Left ventricle myocardium inferior (tissue), 1 donor: ENCODE measurements around the gene LDLRAD4. TPM values are rescaled to one million over a fixed set of nuclear protein-coding genes. Genes with fewer than 3 reads are reported as not detected.
A peak's percentile ranks its signal among the peaks of the same experiment; 100 is the strongest.

Experiments
- DNase-seq: peaks from one replicate; pipeline ENCODE4 v3.0.0-alpha.2; 2020
- H3K27ac ChIP-seq: fragments of 200-600 bp; replicated peaks from 2 replicates; pipeline ENCODE4 v1.8.0; 2021
- H3K27me3 ChIP-seq: fragments of 200-600 bp; 2 replicates; pipeline ENCODE4 v1.8.0; 2021; ENCODE audit warnings: low read depth
- H3K36me3 ChIP-seq: fragments of 200-600 bp; 2 replicates; pipeline ENCODE4 v1.8.0; 2021
- H3K4me1 ChIP-seq: fragments of 200-600 bp; 2 replicates; pipeline ENCODE4 v1.8.0; 2021
- H3K4me3 ChIP-seq: fragments of 200-600 bp; 2 replicates; pipeline ENCODE4 v1.8.0; 2021; ENCODE audit warnings: mild to moderate bottlenecking, moderate library complexity
- H3K9me3 ChIP-seq: fragments of 200-600 bp; replicated peaks from 2 replicates; pipeline ENCODE4 v1.8.0; 2021
- intact Hi-C: fragments of 100-400 bp; cut with micrococcal nuclease; formaldehyde crosslinking; loops from one replicate; pipeline ENCODE4 v1.11.0; 2022
- total RNA-seq: library from RNA; stranded (reverse); fragmentation: NEBNext Ultra II Directional; extraction: Animal tissue kit (Norgen Biotek cat#: 25700); gene quantifications from one replicate; pipeline ENCODE4 v1.2.1, GENCODE V29; 2021
- TF ChIP-seq, protein P1 (sequence below): fragments of 200-600 bp; IDR thresholded peaks from 2 replicates; pipeline ENCODE4 v1.8.0; 2021; ENCODE audit warnings: antibody characterized with exemption, mild to moderate bottlenecking, borderline replicate concordance
- donor health status: DM: no; HTN: yes; CAD: no; lungs with severe emphysema.

Gene LDLRAD4
- total RNA-seq, 1 donor from 2014 or later: 43.3 TPM

DNA sequence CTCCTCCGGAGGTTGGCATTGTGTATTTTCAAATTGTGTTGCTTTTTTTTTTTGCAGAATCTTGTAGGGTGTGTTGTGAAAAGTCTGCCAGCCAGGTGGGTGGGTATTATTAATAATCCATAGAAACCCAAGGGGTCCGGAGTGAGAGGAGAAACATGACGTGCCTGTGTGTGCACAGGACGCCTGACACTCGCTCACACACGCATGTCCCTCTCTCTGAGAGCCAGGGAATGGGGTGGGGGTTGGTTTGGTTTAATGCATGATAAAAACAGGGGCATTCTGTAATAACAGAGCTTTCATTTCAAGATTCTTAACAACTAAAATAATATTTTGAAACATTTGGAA lies 283.0 kb downstream of the LDLRAD4 start:
- Histone ChIP-seq H3K4me3 (no peak overlapping the region), H3K27ac (peak overlapping the region; percentile 89), H3K9me3 (no peaks in the 10 kb centered on the region), H3K36me3 (peaks cover 5% of the 10 kb centered on the region), H3K27me3 (no peaks in the 10 kb centered on the region), H3K4me1 (peaks cover 44% of the 10 kb centered on the region)
- DNase-seq: no peak
- intact Hi-C loops: no loop called here
- TF ChIP-seq, protein P1, sequence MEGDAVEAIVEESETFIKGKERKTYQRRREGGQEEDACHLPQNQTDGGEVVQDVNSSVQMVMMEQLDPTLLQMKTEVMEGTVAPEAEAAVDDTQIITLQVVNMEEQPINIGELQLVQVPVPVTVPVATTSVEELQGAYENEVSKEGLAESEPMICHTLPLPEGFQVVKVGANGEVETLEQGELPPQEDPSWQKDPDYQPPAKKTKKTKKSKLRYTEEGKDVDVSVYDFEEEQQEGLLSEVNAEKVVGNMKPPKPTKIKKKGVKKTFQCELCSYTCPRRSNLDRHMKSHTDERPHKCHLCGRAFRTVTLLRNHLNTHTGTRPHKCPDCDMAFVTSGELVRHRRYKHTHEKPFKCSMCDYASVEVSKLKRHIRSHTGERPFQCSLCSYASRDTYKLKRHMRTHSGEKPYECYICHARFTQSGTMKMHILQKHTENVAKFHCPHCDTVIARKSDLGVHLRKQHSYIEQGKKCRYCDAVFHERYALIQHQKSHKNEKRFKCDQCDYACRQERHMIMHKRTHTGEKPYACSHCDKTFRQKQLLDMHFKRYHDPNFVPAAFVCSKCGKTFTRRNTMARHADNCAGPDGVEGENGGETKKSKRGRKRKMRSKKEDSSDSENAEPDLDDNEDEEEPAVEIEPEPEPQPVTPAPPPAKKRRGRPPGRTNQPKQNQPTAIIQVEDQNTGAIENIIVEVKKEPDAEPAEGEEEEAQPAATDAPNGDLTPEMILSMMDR: no peak

DNA sequence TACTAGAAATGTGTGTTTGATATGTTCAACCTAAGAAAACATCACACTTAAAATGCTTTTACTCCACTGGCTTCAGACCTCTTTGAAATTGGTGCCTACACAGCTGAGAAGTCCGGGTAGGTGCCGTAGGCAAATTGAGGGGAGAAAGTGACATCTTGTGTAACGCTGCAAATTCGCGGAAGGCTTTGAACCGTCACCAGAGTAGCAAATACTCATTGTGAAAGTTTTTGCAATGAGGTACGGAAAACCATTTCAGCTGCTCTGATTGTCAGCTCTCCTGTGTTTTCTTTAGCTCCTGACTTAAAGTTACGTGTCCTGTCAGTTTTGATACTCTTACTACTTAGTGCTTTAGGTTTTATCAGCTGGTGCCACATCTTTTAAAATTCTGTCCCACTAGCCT lies 283.3 kb downstream of the LDLRAD4 start:
- Histone ChIP-seq H3K4me3 (no peak overlapping the region), H3K27me3 (no peaks in the 10 kb centered on the region), H3K27ac (no peak overlapping the region), H3K9me3 (no peaks in the 10 kb centered on the region), H3K4me1 (peaks cover 44% of the 10 kb centered on the region), H3K36me3 (peaks cover 5% of the 10 kb centered on the region)
- DNase-seq: no peak
- intact Hi-C loops: no loop called here
- TF ChIP-seq, protein P1: no peak

DNA sequence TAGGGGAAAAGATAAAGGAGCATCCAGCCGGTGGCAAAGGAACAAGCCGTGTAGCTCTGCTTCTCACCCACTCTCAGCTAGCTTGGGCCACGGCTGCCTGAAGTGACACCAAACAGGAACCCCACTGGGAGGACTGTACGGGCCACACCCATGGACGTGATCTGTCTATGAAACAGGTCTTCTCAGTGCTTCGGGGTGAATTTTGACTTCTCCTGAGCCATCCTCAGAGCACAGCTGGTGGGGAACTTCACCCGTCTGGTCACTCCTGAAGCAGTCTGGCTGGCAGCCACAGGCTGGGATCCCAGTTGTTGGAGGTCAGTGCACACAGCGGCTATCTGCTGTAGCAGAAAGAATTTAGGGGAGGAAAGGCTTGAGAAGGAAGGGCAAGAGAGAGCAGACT lies 284.0 kb downstream of the LDLRAD4 start:
- intact Hi-C loops: no loop called here
- Histone ChIP-seq H3K27me3 (no peaks in the 10 kb centered on the region), H3K4me3 (no peak overlapping the region), H3K4me1 (peaks cover 44% of the 10 kb centered on the region), H3K36me3 (peaks cover 5% of the 10 kb centered on the region), H3K27ac (no peak overlapping the region), H3K9me3 (no peaks in the 10 kb centered on the region)
- TF ChIP-seq, protein P1: no peak
- DNase-seq: peak; percentile 46

DNA sequence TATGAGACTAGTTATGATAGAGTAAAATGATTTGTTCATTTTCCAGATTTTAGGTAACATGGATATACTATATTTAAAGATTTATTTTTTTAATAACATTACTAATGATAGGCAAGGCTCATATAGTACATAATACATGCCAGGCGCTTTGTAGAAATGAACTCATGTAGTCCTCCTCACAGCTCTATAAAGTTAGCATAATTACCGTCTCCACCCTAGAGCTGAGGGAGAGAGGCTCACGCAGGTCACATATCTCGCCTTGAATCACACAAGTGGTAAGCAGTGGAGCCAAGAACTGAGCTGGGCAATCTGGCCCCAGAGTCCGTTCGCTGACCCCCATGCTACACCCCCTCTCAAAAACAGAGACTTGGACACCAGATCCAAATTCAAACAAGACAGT lies 285.3 kb downstream of the LDLRAD4 start:
- no peak for DNase-seq
- Histone ChIP-seq H3K36me3 (peaks cover 2% of the 10 kb centered on the region), H3K4me1 (peaks cover 44% of the 10 kb centered on the region), H3K27ac (no peak overlapping the region), H3K4me3 (no peak overlapping the region), H3K27me3 (no peaks in the 10 kb centered on the region), H3K9me3 (no peaks in the 10 kb centered on the region)
- TF ChIP-seq, protein P1: no peak
- intact Hi-C loops: no loop called here

DNA sequence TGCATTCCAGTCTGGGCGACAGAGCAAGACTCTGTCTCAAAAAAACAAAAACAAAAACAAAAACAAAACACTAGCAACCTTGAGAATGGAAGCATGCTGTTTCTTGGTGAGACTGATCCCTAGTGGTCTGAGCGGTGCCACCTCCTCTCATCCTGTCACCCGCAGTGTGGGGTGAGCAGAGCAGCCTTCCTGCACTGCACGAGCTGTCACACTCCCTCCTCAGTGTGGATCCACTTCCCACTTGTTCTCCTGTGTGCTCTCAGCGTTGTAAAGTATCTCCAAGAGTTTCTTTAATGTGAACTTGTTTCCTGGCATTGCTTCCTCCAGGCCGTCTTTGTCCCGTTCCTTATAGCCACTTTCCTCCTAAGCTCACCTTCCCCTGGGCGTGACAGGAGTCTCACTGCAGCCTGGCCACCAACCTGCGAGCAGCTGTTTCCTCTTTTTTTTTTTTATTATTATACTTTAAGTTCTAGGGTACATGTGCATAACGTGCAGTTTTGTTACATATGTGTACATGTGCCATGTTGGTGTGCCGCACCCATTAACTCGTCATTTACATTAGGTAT lies 287.3 kb downstream of the LDLRAD4 start:
- H3K27me3 ChIP-seq: no peaks in the 10 kb centered on the region
- peaks cover 30% of the 10 kb centered on the region for H3K4me1 ChIP-seq
- no peaks in the 10 kb centered on the region for H3K9me3 ChIP-seq
- TF ChIP-seq, protein P1: no peak
- H3K4me3 ChIP-seq: no peak overlapping the region
- intact Hi-C loops: no loop called here
- no peak overlapping the region for H3K27ac ChIP-seq
- DNase-seq: no peak
- H3K36me3 ChIP-seq: peaks cover 7% of the 10 kb centered on the region
